GM10266 (cell line): ENCODE data around the gene FNBP1.

Experiments
- DNase-seq: peaks from one replicate; pipeline ENCODE4 v3.0.0; 2012; ENCODE audit errors: extremely low spot score
- TF ChIP-seq, protein P1 (sequence below): IDR thresholded peaks from 2 replicates; pipeline ENCODE4 v1.5.1; 2012; ENCODE audit warnings: mild to moderate bottlenecking, low read depth; ENCODE audit not compliant: control insufficient read depth, insufficient read depth; ENCODE audit errors: missing control alignments

Gene FNBP1

GRCh38 chr9:129867136-129868022 lies 175.6 kb downstream of the FNBP1 start:
- TF ChIP-seq, protein P1, sequence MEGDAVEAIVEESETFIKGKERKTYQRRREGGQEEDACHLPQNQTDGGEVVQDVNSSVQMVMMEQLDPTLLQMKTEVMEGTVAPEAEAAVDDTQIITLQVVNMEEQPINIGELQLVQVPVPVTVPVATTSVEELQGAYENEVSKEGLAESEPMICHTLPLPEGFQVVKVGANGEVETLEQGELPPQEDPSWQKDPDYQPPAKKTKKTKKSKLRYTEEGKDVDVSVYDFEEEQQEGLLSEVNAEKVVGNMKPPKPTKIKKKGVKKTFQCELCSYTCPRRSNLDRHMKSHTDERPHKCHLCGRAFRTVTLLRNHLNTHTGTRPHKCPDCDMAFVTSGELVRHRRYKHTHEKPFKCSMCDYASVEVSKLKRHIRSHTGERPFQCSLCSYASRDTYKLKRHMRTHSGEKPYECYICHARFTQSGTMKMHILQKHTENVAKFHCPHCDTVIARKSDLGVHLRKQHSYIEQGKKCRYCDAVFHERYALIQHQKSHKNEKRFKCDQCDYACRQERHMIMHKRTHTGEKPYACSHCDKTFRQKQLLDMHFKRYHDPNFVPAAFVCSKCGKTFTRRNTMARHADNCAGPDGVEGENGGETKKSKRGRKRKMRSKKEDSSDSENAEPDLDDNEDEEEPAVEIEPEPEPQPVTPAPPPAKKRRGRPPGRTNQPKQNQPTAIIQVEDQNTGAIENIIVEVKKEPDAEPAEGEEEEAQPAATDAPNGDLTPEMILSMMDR = no peak
- DNase-seq = no peak

DNA sequence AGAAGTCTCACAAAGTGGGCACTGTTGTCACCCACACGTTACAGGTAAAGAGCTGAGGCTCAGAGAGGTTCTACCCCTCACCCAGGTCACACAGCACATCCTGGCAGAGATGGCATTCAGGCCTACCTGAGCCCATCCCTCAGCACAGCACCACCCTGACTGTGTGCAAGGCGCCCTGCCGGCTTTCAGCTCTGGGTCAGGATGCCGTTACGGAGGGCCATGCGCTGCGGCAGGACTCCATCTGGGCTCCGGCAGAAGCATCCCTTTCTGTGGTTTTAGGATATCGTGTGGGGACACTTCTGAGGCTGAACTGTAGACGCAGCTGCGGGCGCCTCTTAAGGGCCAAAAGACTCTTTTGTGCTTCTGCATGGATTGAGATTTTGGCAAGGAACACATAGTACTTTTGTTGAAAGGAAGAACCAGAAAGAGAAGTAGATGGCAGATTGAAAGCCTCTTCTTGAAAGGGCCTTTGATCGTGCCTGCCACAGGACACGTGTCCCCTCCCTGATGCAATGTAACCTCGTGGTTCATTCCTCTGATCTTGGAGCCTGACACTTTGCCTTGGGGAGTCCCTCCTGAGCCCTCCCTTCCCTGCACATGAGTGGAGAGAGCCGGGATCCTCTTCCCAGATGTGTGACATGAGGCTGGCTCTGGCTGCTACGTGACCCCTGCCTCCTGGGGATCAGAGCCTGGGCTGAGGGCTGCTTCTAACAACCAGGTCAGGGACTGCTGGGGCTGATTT lies 176.4 kb downstream of the FNBP1 start:
- no peak for DNase-seq
- TF ChIP-seq, protein P1 = no peak

- no peak for DNase-seq
- TF ChIP-seq, protein P1 = no peak
Measured at GRCh38 chr9:129865668-129866320, 177.2 kb downstream of the FNBP1 start.

DNA sequence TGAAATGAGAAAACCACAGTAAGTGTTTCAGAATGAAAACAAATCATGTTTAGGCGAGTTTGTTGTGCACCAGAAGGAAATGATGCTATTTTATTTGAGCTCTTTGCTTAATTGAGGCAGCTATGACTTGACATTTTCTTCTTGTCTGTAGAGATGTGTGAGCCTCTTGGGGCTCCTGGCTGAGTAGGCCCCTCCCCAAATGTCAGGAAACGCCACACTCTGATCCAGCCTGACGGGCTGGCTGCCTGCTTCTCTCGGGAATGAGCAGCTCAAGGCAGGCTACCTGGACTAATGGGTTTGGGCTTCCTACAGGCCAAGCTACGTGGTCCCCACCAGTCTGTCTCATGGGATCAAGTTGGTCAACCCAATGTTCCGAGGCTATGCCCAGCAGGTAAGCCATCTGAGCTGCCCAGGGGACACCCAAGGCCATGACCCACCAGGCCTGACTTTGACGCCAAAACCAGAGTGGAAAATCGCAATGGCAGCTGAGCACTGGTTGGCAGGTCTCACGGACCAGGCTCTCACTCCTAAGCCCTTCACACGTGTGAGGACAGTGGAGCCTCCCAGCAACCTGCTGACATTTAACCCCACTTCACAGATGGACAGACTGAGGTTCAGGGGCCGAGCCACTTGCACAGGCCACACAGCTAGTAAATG lies 177.9 kb downstream of the FNBP1 start:
- TF ChIP-seq, protein P1 = no peak
- DNase-seq = no peak

GRCh38 chr9:129863059-129863690 lies 179.8 kb downstream of the FNBP1 start:
- TF ChIP-seq, protein P1 = no peak
- DNase-seq = no peak

DNA sequence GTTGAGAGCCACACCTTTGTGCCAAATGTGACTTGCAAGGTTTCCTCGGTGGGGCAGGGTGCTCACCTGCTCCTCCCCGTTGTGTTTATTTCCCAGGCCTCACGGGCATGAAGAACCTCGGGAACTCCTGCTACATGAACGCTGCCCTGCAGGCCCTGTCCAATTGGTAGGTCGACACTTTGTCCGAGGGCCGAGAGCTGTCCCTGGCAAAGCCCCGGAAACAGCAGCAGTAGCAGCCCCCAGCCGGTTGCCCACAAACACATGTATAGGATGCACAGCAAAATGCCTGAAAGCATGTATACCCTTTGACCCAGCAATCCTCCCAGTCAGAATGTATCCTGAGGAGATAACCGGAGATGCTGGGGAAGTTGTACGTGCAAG lies 181.6 kb downstream of the FNBP1 start:
- no peak for DNase-seq
- TF ChIP-seq, protein P1 = no peak
